ENCODE results near the gene EEF1A1. TPM values are rescaled to one million over a fixed set of nuclear protein-coding genes. Genes with fewer than 3 reads are reported as not detected.

The EEF1A1 gene
- total and polyA plus RNA-seq, 2 of the 4 experiments (the other 2 are of a cell fraction), result 14,757 to 30,152 TPM

DNA sequence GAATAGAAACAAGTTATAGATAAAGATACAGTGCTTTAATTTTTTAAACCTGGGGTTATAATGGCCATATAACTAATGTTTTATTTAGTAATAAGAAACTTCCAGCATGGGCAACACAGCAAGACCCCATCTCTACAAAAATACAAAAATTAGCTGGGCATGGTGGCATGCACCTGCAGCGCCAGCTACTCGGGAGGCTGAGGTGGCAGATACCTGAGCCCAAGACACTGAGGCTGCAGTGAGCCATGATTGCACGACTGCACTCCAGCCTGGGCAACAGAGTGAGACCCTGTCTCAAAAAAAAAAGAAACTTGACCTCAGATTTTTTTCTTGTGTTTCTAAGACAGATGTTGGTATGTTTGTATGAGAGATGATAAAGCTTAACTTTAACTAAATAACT, 22.9 kb downstream of the EEF1A1 start:
- no peak overlapping the region for H2AK9ac ChIP-seq (replicated peaks; ENCODE audit: low read depth, low read length, poor library complexity)
- DNase-seq (no peak), ATAC-seq (ENCODE audit: low read depth) (no peak)
- ChIA-PET POLR2A (ENCODE audit: unreplicated experiment) (no interaction called here), CTCF (interaction anchor here (0.7 kb wide), 1 partner anchor 1713 kb away, joined by 3 read pairs; no protein-coding TSS in a partner anchor)
- H2BK5ac ChIP-seq (ENCODE audit: low read depth, low read length, poor library complexity, severe bottlenecking), result no peak overlapping the region
- in situ Hi-C loops (cut with MboI; ENCODE audit: low sequenced_read_pairs) (no loop called here), dilution Hi-C loops (cut with HindIII; ENCODE audit: low sequenced_read_pairs, unreplicated experiment) (loop anchor here (10.0 kb wide), 1 partner anchor 107 kb away; no protein-coding TSS in a partner anchor), intact Hi-C loops (cut with micrococcal nuclease) (no loop called here)
- H3K9me3 ChIP-seq (ENCODE audit: control insufficient read depth, insufficient read depth, low read length), result no peaks in the 10 kb centered on the region
- H4K8ac ChIP-seq (ENCODE audit: low read depth in 2 of 2, low read length in 2 of 2), result no peak overlapping the region
- no peaks in the 10 kb centered on the region for H3K4me1 ChIP-seq (ENCODE audit: control insufficient read depth, insufficient read depth, low read length)
- no peak overlapping the region for H3K4me2 ChIP-seq (ENCODE audit: low read depth, low read length)
- H2AK5ac ChIP-seq (ENCODE audit: low read depth, low read length), result no peak overlapping the region
- no peak overlapping the region for H4K5ac ChIP-seq (ENCODE audit: low read depth, low read length)
- H3K36me3 ChIP-seq (ENCODE audit: control insufficient read depth, insufficient read depth, low read length), result peaks cover 23% of the 10 kb centered on the region
- no peak overlapping the region for H3K27ac ChIP-seq (ENCODE audit: insufficient read depth, low read length)
- H3K14ac ChIP-seq (replicated peaks; ENCODE audit: low read depth, low read length), result no peak overlapping the region
- H4K91ac ChIP-seq (ENCODE audit: insufficient read depth, low read depth, low read length), result no peak overlapping the region
- no peak overlapping the region for H3K56ac ChIP-seq (ENCODE audit: extremely low read depth, insufficient read depth, low read length)
- no peak overlapping the region for H3K18ac ChIP-seq (ENCODE audit: low read depth, low read length)
- H3K9ac ChIP-seq (ENCODE audit: low read depth, low read length), result no peak overlapping the region
- H2AFZ ChIP-seq (replicated peaks; ENCODE audit: low read length, poor library complexity), result no peak overlapping the region
- no peak overlapping the region for H3K23ac ChIP-seq (ENCODE audit: low read depth, low read length)
- H2BK120ac ChIP-seq (ENCODE audit: low read depth, low read length), result no peak overlapping the region
- no peak overlapping the region for H2BK15ac ChIP-seq (ENCODE audit: low read depth, low read length)
- H4K20me1 ChIP-seq (ENCODE audit: insufficient read depth, low read length), result no peaks in the 10 kb centered on the region
- BruUV-seq (replicated peaks), result no TSS peak
- TF ChIP-seq CEBPB (IDR thresholded peaks at IDR 0.05; ENCODE audit: low read depth, low read length) (no peak), POLR2A (IDR thresholded peaks at IDR 0.05; ENCODE audit: low read depth, low read length) (no peak), FOS (IDR thresholded peaks at IDR 0.05; ENCODE audit: low read depth, low read length) (no peak), SMC3 (IDR thresholded peaks at IDR 0.05; ENCODE audit: low read depth, low read length) (no peak), NFE2L2 (IDR thresholded peaks at IDR 0.05; ENCODE audit: low read depth, low read length) (no peak), MAFK (IDR thresholded peaks at IDR 0.05; ENCODE audit: low read depth, low read length) (no peak), MXI1 (IDR thresholded peaks at IDR 0.05; ENCODE audit: borderline replicate concordance, low read depth, low read length) (no peak), CTCF (conservative IDR thresholded peaks at IDR 0.05; ENCODE audit: low read depth, low read length) (no peak), CHD1 (IDR thresholded peaks at IDR 0.05; ENCODE audit: low read depth, low read length) (no peak)
- TF ChIP-seq, protein P1, sequence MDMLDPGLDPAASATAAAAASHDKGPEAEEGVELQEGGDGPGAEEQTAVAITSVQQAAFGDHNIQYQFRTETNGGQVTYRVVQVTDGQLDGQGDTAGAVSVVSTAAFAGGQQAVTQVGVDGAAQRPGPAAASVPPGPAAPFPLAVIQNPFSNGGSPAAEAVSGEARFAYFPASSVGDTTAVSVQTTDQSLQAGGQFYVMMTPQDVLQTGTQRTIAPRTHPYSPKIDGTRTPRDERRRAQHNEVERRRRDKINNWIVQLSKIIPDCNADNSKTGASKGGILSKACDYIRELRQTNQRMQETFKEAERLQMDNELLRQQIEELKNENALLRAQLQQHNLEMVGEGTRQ (IDR thresholded peaks at IDR 0.05; ENCODE audit: low read depth, low read length), result no peak
- no peak overlapping the region for H2BK20ac ChIP-seq (ENCODE audit: low read depth, low read length)
- no peak overlapping the region for H3K4me3 ChIP-seq (ENCODE audit: insufficient read depth, low read depth, low read length)
- H3K4ac ChIP-seq (ENCODE audit: low read depth, low read length), result no peak overlapping the region
- H3K27me3 ChIP-seq (ENCODE audit: control insufficient read depth, insufficient read depth, low read length), result no peaks in the 10 kb centered on the region
- H3K9me1 ChIP-seq (ENCODE audit: insufficient read depth, low read length), result no peaks in the 10 kb centered on the region
- no CpG with 5 or more reads among the region's 3 CpGs for WGBS, 2 experiments (ENCODE audit: extremely low coverage in 2 of 2, insufficient read length in 1 of 2)
- no peaks in the 10 kb centered on the region for H3K79me1 ChIP-seq (ENCODE audit: low read depth in 1 of 2, low read length in 2 of 2)

Data from IMR-90 (cell line).